Keratinocyte (primary cell): ENCODE results near the gene SMG1. TPM values are rescaled to one million over a fixed set of nuclear protein-coding genes. Genes with fewer than 3 reads are reported as not detected.
A peak's percentile ranks its signal among the peaks of the same experiment; 100 is the strongest.

Source experiments
- DNase-seq: peaks from one replicate; pipeline ENCODE4 v3.0.0-alpha.2; 2011; ENCODE audit warnings: low read depth, missing footprints, low spot score
- FAIRE-seq: peaks from 2 replicates; lab custom pipeline; 2011; peaks lifted over from hg19 to GRCh38; lab: Jason Lieb, UNC
- H2AFZ ChIP-seq: 2 replicates; pipeline ENCODE4 v1.6.0; 2012; ENCODE audit warnings: low read length, control low read depth, inconsistent platforms; ENCODE audit not compliant: control insufficient read depth
- H3K27ac ChIP-seq: 2 replicates; pipeline ENCODE4 v1.5.1; 2011; ENCODE audit warnings: low read length; ENCODE audit not compliant: control insufficient read depth, insufficient read depth
- H3K27me3 ChIP-seq: 3 replicates; pipeline ENCODE4 v1.6.0; 2011; ENCODE audit warnings: low read length; ENCODE audit not compliant: control insufficient read depth, insufficient read depth; ENCODE audit errors: extremely low read depth
- H3K36me3 ChIP-seq, 2 experiments: 2 replicates in 1 of 2; 3 replicates in 1 of 2; pipeline ENCODE4 v1.5.1; 2011; ENCODE audit warnings: low read length in 2 of 2, mild to moderate bottlenecking in 1 of 2; ENCODE audit not compliant: control insufficient read depth in 2 of 2, insufficient read depth in 2 of 2; ENCODE audit errors: extremely low read depth in 1 of 2
- H3K4me1 ChIP-seq: 3 replicates; pipeline ENCODE4 v1.5.1; 2011; ENCODE audit warnings: low read length; ENCODE audit not compliant: control insufficient read depth, insufficient read depth; ENCODE audit errors: extremely low read depth
- H3K4me2 ChIP-seq: 3 replicates; pipeline ENCODE4 v1.6.0; 2011; ENCODE audit warnings: low read depth, low read length; ENCODE audit not compliant: control insufficient read depth, insufficient read depth; ENCODE audit errors: extremely low read depth
- H3K4me3 ChIP-seq, 3 experiments: fragments of 200-600 bp in 1 of 3; sonication (generic) in 1 of 3; 2 replicates in 2 of 3; 3 replicates in 1 of 3; pipeline ENCODE4 v1.5.1; 2011 to 2016; ENCODE audit warnings: low read length in 3 of 3, mild to moderate bottlenecking in 3 of 3, control low read depth in 2 of 3, inconsistent platforms in 1 of 3, low read depth in 1 of 3, mixed read lengths in 1 of 3, mixed run types in 1 of 3, moderate library complexity in 1 of 3; ENCODE audit not compliant: control insufficient read depth in 2 of 3, insufficient read depth in 2 of 3; ENCODE audit errors: extremely low read depth in 1 of 3
- H3K79me2 ChIP-seq: 2 replicates; pipeline ENCODE4 v1.6.0; 2012; ENCODE audit warnings: low read length; ENCODE audit not compliant: control insufficient read depth, insufficient read depth
- H3K9ac ChIP-seq: 3 replicates; pipeline ENCODE4 v1.6.0; 2011; ENCODE audit warnings: low read length; ENCODE audit not compliant: control insufficient read depth, insufficient read depth; ENCODE audit errors: extremely low read depth
- H3K9me1 ChIP-seq: 3 replicates; pipeline ENCODE4 v1.6.0; 2011; ENCODE audit warnings: low read length; ENCODE audit not compliant: control insufficient read depth, insufficient read depth; ENCODE audit errors: extremely low read depth
- H3K9me3 ChIP-seq: 2 replicates; pipeline ENCODE4 v1.5.1; 2012; ENCODE audit warnings: low read depth, low read length; ENCODE audit not compliant: control insufficient read depth
- H4K20me1 ChIP-seq: 3 replicates; pipeline ENCODE4 v1.6.0; 2011; ENCODE audit warnings: low read length; ENCODE audit not compliant: control insufficient read depth, insufficient read depth; ENCODE audit errors: extremely low read depth
- EZH2 ChIP-seq: IDR thresholded peaks from one replicate; pipeline ENCODE4 v1.6.1; 2012; ENCODE audit warnings: inconsistent platforms, mild to moderate bottlenecking, low read length, moderate library complexity
- dilution Hi-C: fragments of 300-500 bp; cut with MboI; formaldehyde crosslinking; loops from one replicate; pipeline ENCODE4 v1.7.0; 2020; ENCODE audit warnings: low sequenced_read_pairs; ENCODE audit not compliant: extremely low pct_ligation_motif_present
- polyA plus RNA-seq, 5 experiments: library from polyadenylated mRNA; depleted of rRNA in 3 of 5; stranded (reverse) in 3 of 5; stranded (forward) in 1 of 5; unstranded in 1 of 5; fragments of >200 nt; gene quantifications; 1 replicate in 1 of 5; 2 replicates in 3 of 5; 3 replicates in 1 of 5; pipeline versions ENCODE4 v1.2.1 to v1.2.3, GENCODE V29; 2011 to 2012; ENCODE audit warnings: missing spikeins in 2 of 5, low read depth in 1 of 5, low replicate concordance in 1 of 5
- TF ChIP-seq, protein P1 (sequence below), 3 experiments: IDR thresholded peaks in 1 of 3; conservative IDR thresholded peaks in 1 of 3; optimal IDR thresholded peaks in 1 of 3; 2 replicates in 2 of 3; 3 replicates in 1 of 3; pipeline versions ENCODE3 to v1.5.1; 2011; ENCODE audit warnings: low read length in 3 of 3, mild to moderate bottlenecking in 3 of 3, moderate library complexity in 2 of 3, control low read depth in 1 of 3, inconsistent platforms in 1 of 3; ENCODE audit not compliant: insufficient read depth in 2 of 3; ENCODE audit errors: extremely low read depth in 1 of 3

The SMG1 gene
- polyA plus RNA-seq, 1 donor (not counting 4 experiments of a cell fraction or from before 2014, with no cell fraction given), result 34.2 TPM

DNA sequence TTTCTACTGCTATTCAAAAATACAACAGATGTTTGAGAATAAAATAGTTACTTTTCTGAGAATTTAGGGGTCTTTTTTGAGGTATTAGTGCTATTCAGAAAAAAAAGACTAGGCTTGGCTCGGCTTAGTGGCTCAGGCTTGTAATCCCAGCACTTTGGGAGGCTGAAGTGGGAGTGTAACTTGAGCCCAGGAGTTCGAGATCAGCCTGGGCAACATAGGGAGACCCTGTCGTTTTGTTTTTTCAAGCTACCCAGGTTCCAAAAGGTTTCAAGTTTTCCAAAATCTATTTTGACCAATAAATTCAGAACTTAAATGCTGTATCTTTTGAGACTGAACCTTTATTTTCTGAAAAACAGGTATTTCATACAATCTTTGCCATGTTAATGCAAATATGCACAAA, 121.7 kb downstream of the SMG1 start:
- H3K9me1 ChIP-seq, result no peaks in the 10 kb centered on the region
- H3K9ac ChIP-seq, result no peak overlapping the region
- no peaks in the 10 kb centered on the region for H3K9me3 ChIP-seq
- TF ChIP-seq EZH2, result no peak
- TF ChIP-seq, protein P1, sequence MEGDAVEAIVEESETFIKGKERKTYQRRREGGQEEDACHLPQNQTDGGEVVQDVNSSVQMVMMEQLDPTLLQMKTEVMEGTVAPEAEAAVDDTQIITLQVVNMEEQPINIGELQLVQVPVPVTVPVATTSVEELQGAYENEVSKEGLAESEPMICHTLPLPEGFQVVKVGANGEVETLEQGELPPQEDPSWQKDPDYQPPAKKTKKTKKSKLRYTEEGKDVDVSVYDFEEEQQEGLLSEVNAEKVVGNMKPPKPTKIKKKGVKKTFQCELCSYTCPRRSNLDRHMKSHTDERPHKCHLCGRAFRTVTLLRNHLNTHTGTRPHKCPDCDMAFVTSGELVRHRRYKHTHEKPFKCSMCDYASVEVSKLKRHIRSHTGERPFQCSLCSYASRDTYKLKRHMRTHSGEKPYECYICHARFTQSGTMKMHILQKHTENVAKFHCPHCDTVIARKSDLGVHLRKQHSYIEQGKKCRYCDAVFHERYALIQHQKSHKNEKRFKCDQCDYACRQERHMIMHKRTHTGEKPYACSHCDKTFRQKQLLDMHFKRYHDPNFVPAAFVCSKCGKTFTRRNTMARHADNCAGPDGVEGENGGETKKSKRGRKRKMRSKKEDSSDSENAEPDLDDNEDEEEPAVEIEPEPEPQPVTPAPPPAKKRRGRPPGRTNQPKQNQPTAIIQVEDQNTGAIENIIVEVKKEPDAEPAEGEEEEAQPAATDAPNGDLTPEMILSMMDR (optimal IDR thresholded peaks at IDR 0.05 in 1 of 3, IDR thresholded peaks at IDR 0.05 in 1 of 3, conservative IDR thresholded peaks at IDR 0.05 in 1 of 3; ENCODE audit: extremely low read depth in 1 of 3, insufficient read depth in 2 of 3, low read length in 3 of 3), result no peak
- H3K4me1 ChIP-seq, result peaks cover 26% of the 10 kb centered on the region
- H3K36me3 ChIP-seq, result peaks cover 9 to 15% of the 10 kb centered on the region in 2 experiments
- H4K20me1 ChIP-seq, result peaks cover 5% of the 10 kb centered on the region
- H3K4me2 ChIP-seq, result peak overlapping the region; percentile 54
- no peak overlapping the region for H3K4me3 ChIP-seq
- dilution Hi-C loops, result no loop called here
- peak overlapping the region; percentile 60 for H3K27ac ChIP-seq
- H2AFZ ChIP-seq, result no peak overlapping the region
- no peaks in the 10 kb centered on the region for H3K27me3 ChIP-seq
- DNase-seq (no peak), FAIRE-seq (no peak)
- H3K79me2 ChIP-seq, result peaks cover 21% of the 10 kb centered on the region

DNA sequence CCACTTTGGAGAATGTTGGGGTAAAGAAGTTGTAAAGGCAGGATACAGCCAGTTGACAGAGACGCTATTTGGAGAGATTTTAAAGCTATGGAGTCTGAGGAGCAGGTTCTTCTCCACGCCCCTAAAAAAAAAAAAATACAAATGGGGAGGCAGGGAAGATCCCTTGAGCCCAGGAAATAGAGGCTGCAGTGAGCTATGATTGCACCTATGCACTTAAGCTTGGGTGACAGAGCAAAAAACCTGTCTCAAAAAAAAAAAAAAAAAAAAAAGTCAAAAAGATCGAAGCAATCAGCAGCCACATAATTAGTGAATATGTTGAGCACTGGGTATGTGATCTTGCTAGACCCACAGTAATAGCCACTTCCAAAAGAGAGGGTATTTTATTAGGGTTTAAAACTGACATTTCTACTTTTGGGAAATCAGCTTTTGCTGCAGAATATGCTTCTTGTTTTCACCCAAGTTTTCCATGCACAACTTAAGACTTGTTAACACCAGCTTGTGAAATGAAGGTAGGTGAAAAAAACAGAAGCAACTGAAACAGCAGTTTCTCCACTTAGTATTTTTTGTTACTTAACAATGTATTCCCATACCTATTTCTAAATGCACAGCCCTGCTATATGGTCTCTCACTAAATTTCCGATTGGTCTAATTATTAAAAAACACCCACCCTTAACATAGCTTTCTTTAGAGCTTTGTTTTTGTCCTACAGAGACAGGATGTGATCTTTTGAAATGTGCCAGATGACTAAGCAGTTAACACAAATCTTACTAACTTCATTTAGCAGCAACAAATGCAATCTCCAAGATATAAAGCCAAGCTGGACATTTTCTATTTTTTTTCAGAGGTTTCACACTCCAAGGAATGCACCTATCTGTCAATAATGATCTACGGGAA, 122.4 kb downstream of the SMG1 start:
- Histone ChIP-seq H3K36me3 (peaks cover 6 to 8% of the 10 kb centered on the region in 2 experiments), H3K9me1 (no peaks in the 10 kb centered on the region), H3K27ac (peak overlapping the region; percentile 60), H3K9ac (no peak overlapping the region), H2AFZ (no peak overlapping the region), H3K4me2 (peak overlapping the region; percentile 54), H3K79me2 (peaks cover 25% of the 10 kb centered on the region), H4K20me1 (peaks cover 5% of the 10 kb centered on the region), H3K4me3 (no peak overlapping the region), H3K4me1 (peaks cover 33% of the 10 kb centered on the region), H3K9me3 (no peaks in the 10 kb centered on the region), H3K27me3 (no peaks in the 10 kb centered on the region)
- no peak for DNase-seq
- dilution Hi-C loops, result no loop called here
- TF ChIP-seq, protein P1 (optimal IDR thresholded peaks at IDR 0.05 in 1 of 3, IDR thresholded peaks at IDR 0.05 in 1 of 3, conservative IDR thresholded peaks at IDR 0.05 in 1 of 3; ENCODE audit: extremely low read depth in 1 of 3, insufficient read depth in 2 of 3, low read length in 3 of 3), result no peak
- no peak for TF ChIP-seq EZH2
- FAIRE-seq, result peak; percentile 9
